Ovary (tissue), 3 donors: ENCODE measurements around the gene ATXN1.

ENCODE experiments used
- POLR2A ChIP-seq: fragments of 450-650 bp; IDR thresholded peaks from one replicate; pipeline ENCODE4 v1.6.1; 2017; ENCODE audit warnings: antibody characterized with exemption, mild to moderate bottlenecking, moderate library complexity
- TF ChIP-seq, protein P1 (sequence below), 3 donors: fragments of 450-650 bp in 2 of 3; fragments of 200-600 bp in 1 of 3; IDR thresholded peaks; one replicate each; pipeline versions ENCODE4 v1.5.1 to v1.8.0; 2016 to 2022; ENCODE audit warnings: antibody characterized with exemption in 3 of 3, mild to moderate bottlenecking in 1 of 3
- donor health status: DM: no; HTN: no; CAD: no.

DNA sequence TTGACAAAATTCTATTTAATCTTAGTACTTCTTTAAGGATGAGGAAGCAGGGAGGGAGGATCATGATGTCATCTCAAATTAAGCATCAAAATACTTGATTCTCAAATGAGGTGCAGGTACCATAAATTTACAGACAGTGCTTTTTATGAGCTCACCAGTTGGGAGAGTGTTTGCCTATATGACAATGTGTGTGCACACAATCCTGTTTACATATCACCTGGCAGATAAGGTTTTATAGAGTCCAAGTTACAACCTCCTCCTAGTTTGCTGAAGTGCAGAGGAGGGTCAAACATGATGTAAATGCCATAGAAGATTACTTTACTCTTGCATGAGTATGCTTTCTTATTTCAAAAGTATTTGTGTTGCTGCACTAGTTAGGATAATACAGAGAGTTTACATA is 6.4 kb downstream of the ATXN1 start:
- no peak for TF ChIP-seq POLR2A
- TF ChIP-seq, protein P1, sequence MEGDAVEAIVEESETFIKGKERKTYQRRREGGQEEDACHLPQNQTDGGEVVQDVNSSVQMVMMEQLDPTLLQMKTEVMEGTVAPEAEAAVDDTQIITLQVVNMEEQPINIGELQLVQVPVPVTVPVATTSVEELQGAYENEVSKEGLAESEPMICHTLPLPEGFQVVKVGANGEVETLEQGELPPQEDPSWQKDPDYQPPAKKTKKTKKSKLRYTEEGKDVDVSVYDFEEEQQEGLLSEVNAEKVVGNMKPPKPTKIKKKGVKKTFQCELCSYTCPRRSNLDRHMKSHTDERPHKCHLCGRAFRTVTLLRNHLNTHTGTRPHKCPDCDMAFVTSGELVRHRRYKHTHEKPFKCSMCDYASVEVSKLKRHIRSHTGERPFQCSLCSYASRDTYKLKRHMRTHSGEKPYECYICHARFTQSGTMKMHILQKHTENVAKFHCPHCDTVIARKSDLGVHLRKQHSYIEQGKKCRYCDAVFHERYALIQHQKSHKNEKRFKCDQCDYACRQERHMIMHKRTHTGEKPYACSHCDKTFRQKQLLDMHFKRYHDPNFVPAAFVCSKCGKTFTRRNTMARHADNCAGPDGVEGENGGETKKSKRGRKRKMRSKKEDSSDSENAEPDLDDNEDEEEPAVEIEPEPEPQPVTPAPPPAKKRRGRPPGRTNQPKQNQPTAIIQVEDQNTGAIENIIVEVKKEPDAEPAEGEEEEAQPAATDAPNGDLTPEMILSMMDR (IDR thresholded peaks at IDR 0.05): no peak
